ENCODE results near the gene ASIC1.
A peak's percentile ranks its signal among the peaks of the same experiment; 100 is the strongest.
"Not testable (repeated sequence)": the region's sequence is repeated elsewhere in the genome, so short reads cannot be mapped to it uniquely, and the experiment has no call there.

Gene ASIC1

GRCh38 chr12:50057000-50057841 is at the start of gene ASIC1:
Gene ASIC1 (plus strand): TSS chr12:50057596. CDS start chr12:50058767, 1,171 bp downstream.
- DNase-seq (ENCODE audit: low read depth in 2 of 3, low spot score in 1 of 3), result peak in 2 of 3 donors; percentile 30 to 40

- no peak for DNase-seq (ENCODE audit: low read depth in 2 of 3, low spot score in 1 of 3)
Observed at GRCh38 chr12:50013361-50014147, 43.8 kb upstream of the ASIC1 start.

GRCh38 chr12:50014342-50014741 is 43.1 kb upstream of the ASIC1 start:
- no peak for DNase-seq (ENCODE audit: low read depth in 2 of 3, low spot score in 1 of 3)

GRCh38 chr12:50016501-50017475 is 40.6 kb upstream of the ASIC1 start:
- DNase-seq (ENCODE audit: low read depth in 2 of 3, low spot score in 1 of 3), result no peak

GRCh38 chr12:50017641-50018040 is 39.8 kb upstream of the ASIC1 start:
- DNase-seq (ENCODE audit: low read depth in 2 of 3, low spot score in 1 of 3), result no peak

- no peak for DNase-seq (ENCODE audit: low read depth in 2 of 3, low spot score in 1 of 3)
Observed at GRCh38 chr12:50018154-50018553, 39.2 kb upstream of the ASIC1 start.

GRCh38 chr12:50018968-50019367 is 38.4 kb upstream of the ASIC1 start:
- no peak for DNase-seq (ENCODE audit: low read depth in 2 of 3, low spot score in 1 of 3)

GRCh38 chr12:50019524-50019923 is 37.9 kb upstream of the ASIC1 start:
- no peak for DNase-seq (ENCODE audit: low read depth in 2 of 3, low spot score in 1 of 3)

GRCh38 chr12:50021031-50021430 is 36.4 kb upstream of the ASIC1 start:
- DNase-seq (ENCODE audit: low read depth in 2 of 3, low spot score in 1 of 3), result no peak

GRCh38 chr12:50022903-50023302 is 34.5 kb upstream of the ASIC1 start:
- DNase-seq (ENCODE audit: low read depth in 2 of 3, low spot score in 1 of 3), result no peak

GRCh38 chr12:50024227-50024626 is 33.2 kb upstream of the ASIC1 start:
- DNase-seq (ENCODE audit: low read depth in 2 of 3, low spot score in 1 of 3), result no peak

- DNase-seq (ENCODE audit: low read depth in 2 of 3, low spot score in 1 of 3), result no peak
Observed at GRCh38 chr12:50024805-50025186, 32.6 kb upstream of the ASIC1 start.

GRCh38 chr12:50025187-50026059 is 32.0 kb upstream of the ASIC1 start, which contains the start of gene RACGAP1:
Gene RACGAP1 (minus strand): TSS chr12:50025494. CDS start chr12:50016715, 8,779 bp downstream.
- peak; percentile 88 to 95 (median 91) for DNase-seq (ENCODE audit: low read depth in 2 of 3, low spot score in 1 of 3)

- DNase-seq (ENCODE audit: low read depth in 2 of 3, low spot score in 1 of 3), result no peak
Observed at GRCh38 chr12:50026691-50027090, 30.7 kb upstream of the ASIC1 start.

GRCh38 chr12:50030449-50030848 is 26.9 kb upstream of the ASIC1 start:
- DNase-seq (ENCODE audit: low read depth in 2 of 3, low spot score in 1 of 3), result not testable (repeated sequence)

- no peak for DNase-seq (ENCODE audit: low read depth in 2 of 3, low spot score in 1 of 3)
Observed at GRCh38 chr12:50032515-50032853, 24.9 kb upstream of the ASIC1 start.

- DNase-seq (ENCODE audit: low read depth in 2 of 3, low spot score in 1 of 3), result no peak
Observed at GRCh38 chr12:50032854-50033581, 24.4 kb upstream of the ASIC1 start.

GRCh38 chr12:50038336-50038735 is 19.1 kb upstream of the ASIC1 start:
- no peak for DNase-seq (ENCODE audit: low read depth in 2 of 3, low spot score in 1 of 3)

GRCh38 chr12:50039151-50039835 is 18.1 kb upstream of the ASIC1 start:
- peak; percentile 80 to 96 (median 86) for DNase-seq (ENCODE audit: low read depth in 2 of 3, low spot score in 1 of 3)
